HFFc6 (cell line): ENCODE results near the gene ISCU. TPM values are rescaled to one million over a fixed set of nuclear protein-coding genes. Genes with fewer than 3 reads are reported as not detected.

Experiments used
- DNase-seq: peaks from one replicate; pipeline ENCODE4 v3.0.0-alpha.2; 2018
- H3K27ac Mint-ChIP-seq: 2 replicates; pipeline ENCODE4 v1.8.0; 2020; ENCODE audit warnings: mild to moderate bottlenecking, mixed read lengths
- H3K27me3 Mint-ChIP-seq: 2 replicates; pipeline ENCODE4 v1.8.0; 2021; ENCODE audit warnings: mild to moderate bottlenecking, moderate library complexity, mixed read lengths; ENCODE audit not compliant: insufficient read depth
- H3K36me3 Mint-ChIP-seq: 2 replicates; pipeline ENCODE4 v1.8.0; 2021; ENCODE audit warnings: low read depth, mixed read lengths
- H3K4me1 Mint-ChIP-seq: 2 replicates; pipeline ENCODE4 v1.8.0; 2020; ENCODE audit warnings: low read depth, mixed read lengths
- H3K4me3 Mint-ChIP-seq: 2 replicates; pipeline ENCODE4 v1.8.0; 2020; ENCODE audit warnings: mild to moderate bottlenecking, moderate library complexity, mixed read lengths
- H3K9me3 Mint-ChIP-seq: 2 replicates; pipeline ENCODE4 v1.8.0; 2020; ENCODE audit warnings: mild to moderate bottlenecking, mixed read lengths
- CTCF ChIP-seq: fragments of 200-600 bp; sonication (generic); IDR thresholded peaks from 2 replicates; pipeline ENCODE4 v1.5.0; 2021; ENCODE audit warnings: antibody characterized with exemption, mild to moderate bottlenecking
- total RNA-seq, 6 experiments: library from RNA; stranded (reverse); fragmentation: NEBNext Ultra II Directional; extraction: Animal tissue kit (Norgen Biotek cat#: 25700); gene quantifications; 2 replicates in 1 of 6; 3 replicates in 5 of 6; pipeline ENCODE4 v1.2.3, GENCODE V29; 2021

ISCU gene
- total RNA-seq, 6 experiments from 2014 or later, result 100 to 128 (median 107) TPM

DNA sequence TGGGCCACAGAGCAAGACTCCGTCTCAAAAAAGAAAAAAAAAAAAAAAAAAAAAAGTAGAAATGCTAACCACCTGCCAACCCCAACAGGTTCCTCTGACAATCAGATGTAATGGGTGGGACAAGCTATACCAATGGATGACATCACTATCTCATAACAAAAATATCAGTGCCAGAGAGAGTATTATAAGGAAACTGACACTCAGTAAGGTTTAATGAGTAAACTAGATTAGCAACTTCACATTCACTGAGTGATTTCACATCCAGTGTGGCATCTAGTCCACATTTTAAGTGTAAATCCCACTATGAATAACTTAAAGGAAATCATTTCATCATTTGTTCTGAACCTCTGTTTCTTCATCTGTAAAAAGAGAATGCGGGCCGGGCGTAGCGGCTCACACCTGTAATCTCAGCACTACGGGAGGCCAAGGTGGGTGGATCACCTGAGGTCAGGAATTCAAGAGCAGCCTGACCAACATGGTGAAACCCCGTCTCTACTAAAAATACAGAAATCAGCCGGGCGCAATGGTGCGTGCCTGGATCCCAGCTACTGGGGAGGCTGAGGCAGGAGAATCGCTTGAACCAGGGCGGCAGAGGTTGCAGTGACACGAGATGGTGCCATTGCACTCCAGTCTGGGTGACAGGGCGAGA, 3.3 kb upstream of the ISCU start:
- DNase-seq, result no peak
- TF ChIP-seq CTCF, result no peak
- Mint-ChIP-seq H3K27ac (no peak overlapping the region), H3K9me3 (no peaks in the 10 kb centered on the region), H3K27me3 (peaks cover 3% of the 10 kb centered on the region; the same call in 1 of the 2 replicates), H3K4me3 (peak overlapping the region; percentile 99), H3K4me1 (peaks cover 60% of the 10 kb centered on the region), H3K36me3 (peaks cover 14% of the 10 kb centered on the region)

DNA sequence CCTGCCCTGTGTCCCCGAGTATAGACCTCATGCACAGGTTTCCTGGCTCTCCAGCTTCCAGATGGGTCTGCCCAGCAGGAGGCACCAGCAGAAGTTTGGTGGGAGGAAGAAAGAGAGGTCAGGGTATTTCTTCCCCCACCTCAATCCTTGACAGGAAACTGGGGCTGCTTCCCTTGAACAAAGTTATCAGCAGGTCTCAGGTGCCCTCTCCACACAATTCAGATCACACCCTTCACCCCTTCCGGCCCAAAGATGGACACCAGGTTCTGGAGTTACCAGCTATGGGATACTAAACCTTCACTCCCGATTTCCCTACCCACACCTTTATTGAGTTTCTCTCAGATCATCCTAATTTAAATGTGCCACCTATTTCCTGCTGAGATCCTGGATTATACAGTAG, 2.6 kb upstream of the ISCU start:
- H3K9me3 Mint-ChIP-seq, result no peaks in the 10 kb centered on the region
- H3K4me1 Mint-ChIP-seq, result peaks cover 61% of the 10 kb centered on the region
- peak overlapping the region; percentile 99 for H3K4me3 Mint-ChIP-seq
- no peak for DNase-seq
- H3K36me3 Mint-ChIP-seq, result peaks cover 14% of the 10 kb centered on the region
- H3K27me3 Mint-ChIP-seq, result peaks cover 3% of the 10 kb centered on the region; the same call in 1 of the 2 replicates
- H3K27ac Mint-ChIP-seq, result peak overlapping the region; percentile 99
- peak; percentile 29; the same call in 1 of the 2 replicates for TF ChIP-seq CTCF

DNA sequence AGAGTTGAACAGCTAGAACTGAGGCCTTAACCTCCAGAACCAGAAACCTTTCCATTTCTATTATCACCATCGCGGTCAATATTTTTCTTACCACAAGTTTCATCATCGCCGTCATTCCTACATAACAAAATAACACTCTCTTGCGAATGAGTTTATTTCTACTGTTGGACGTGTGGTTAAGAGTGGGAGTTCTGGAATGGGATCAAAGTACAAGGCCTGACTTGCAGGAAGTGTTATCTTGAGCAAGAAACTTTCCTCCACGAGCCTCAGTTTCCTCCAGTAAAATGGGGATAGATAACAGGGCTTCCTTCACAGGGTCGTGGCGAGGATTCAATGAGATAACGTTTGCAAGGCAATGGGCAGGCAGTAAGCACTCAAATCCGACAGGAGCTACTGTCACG, 2.1 kb upstream of the ISCU start:
- H3K9me3 Mint-ChIP-seq, result no peaks in the 10 kb centered on the region
- H3K27me3 Mint-ChIP-seq, result peaks cover 3% of the 10 kb centered on the region; the same call in 1 of the 2 replicates
- no peak for TF ChIP-seq CTCF
- peak; percentile 25 for DNase-seq
- peaks cover 64% of the 10 kb centered on the region for H3K4me1 Mint-ChIP-seq
- peak overlapping the region; percentile 99 for H3K4me3 Mint-ChIP-seq
- H3K36me3 Mint-ChIP-seq, result peaks cover 14% of the 10 kb centered on the region
- H3K27ac Mint-ChIP-seq, result peak overlapping the region; percentile 99

DNA sequence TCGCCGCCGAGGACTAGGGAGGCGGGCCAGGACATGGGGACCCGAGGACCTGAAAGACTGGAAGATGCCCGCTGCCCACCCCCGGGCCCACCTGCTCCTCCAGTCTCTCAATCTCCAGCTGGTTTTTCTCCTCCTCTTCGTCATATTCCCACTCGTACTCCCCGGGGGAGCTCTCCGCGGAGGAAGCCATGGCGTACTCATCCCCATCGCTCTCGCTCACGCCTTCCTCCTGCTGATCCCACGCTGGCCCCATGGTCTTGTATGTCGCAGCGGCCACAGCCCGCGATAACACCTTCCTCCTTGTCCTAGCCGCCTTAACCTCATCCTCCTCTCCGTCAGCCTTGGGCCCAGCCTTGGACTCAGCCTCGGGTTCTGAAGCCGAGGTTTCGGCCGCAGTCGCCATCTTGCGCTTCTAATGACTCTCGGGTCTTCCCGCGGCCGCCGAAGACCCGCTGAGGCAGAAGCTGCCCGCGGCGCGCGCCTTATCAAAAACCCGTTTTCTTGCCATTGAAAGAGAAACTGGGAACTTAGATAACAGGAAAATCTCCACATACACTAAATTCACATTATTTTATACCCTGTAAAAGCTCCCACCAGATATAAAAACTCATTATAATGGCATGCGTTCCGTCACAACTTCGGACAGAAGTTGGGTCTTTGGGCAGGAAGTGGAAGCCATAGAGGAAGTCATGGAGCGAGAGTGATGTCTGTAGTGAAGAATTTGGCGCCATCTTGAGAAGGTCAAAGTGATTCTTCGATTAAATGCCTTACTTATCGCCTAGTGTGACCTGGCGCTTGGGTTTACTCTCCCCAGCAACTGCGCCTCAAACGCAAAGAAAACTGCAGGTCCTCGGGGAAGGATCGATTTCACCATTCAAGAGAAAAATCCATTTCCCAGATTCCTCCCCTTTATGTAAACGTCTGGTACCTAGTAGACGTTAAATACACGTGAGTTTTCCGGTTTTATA, 1.4 kb upstream of the ISCU start, which contains the start of gene SART3:
SART3 (minus strand) TSS at position 422 of the 968 bp plus-strand sequence; CDS start at position 403, 19 bp downstream.
- H3K4me1 Mint-ChIP-seq, result peaks cover 64% of the 10 kb centered on the region
- H3K4me3 Mint-ChIP-seq, result peak within 1 kb of the TSS; percentile 99
- DNase-seq, result peak; percentile 83
- H3K27me3 Mint-ChIP-seq, result peaks cover 3% of the 10 kb centered on the region; the same call in 1 of the 2 replicates
- H3K27ac Mint-ChIP-seq, result peak within 1 kb of the TSS; percentile 99
- no peaks in the 10 kb centered on the region for H3K9me3 Mint-ChIP-seq
- peaks cover 20% of the 10 kb centered on the region for H3K36me3 Mint-ChIP-seq
- TF ChIP-seq CTCF, result no peak

DNA sequence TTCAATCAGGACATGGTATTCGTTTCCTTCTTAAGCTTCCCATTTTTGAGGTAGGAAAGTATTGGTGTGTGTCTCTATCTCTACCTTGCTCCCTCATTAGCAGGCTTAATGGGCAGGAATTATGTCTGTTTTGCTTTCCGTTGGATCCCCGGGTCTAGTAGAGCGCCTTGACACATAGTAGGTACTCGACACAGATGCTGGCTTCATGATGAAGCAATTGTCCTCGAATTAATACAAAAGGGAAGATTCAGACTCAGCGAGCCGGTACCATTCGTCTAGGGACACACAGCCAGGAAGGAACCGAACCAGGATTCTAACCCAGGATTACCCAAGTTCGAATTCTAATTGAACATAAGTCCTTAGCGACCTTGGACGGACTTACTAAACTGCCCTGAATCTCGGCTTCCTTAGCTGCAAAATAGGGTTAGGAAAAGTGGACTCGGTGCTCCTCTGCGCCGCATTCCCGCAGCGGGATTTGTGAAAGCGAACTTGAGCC, 496 bp upstream of the ISCU start:
- peak overlapping the region; percentile 99 for H3K27ac Mint-ChIP-seq
- H3K4me1 Mint-ChIP-seq, result peaks cover 60% of the 10 kb centered on the region
- TF ChIP-seq CTCF, result no peak
- peak overlapping the region; percentile 99 for H3K4me3 Mint-ChIP-seq
- peaks cover 3% of the 10 kb centered on the region; the same call in 1 of the 2 replicates for H3K27me3 Mint-ChIP-seq
- DNase-seq, result no peak
- H3K36me3 Mint-ChIP-seq, result peaks cover 25% of the 10 kb centered on the region
- no peaks in the 10 kb centered on the region for H3K9me3 Mint-ChIP-seq
